ENCODE measurements around the gene PNPT1. TPM values are rescaled to one million over a fixed set of nuclear protein-coding genes. Genes with fewer than 3 reads are reported as not detected.

The PNPT1 gene
- polyA plus RNA-seq, 1 of the 3 experiments (the other 2 are of a cell fraction): 11.7 TPM

GRCh38 chr2:55618025-55618274, 75.7 kb downstream of the PNPT1 start:
- WGBS (ENCODE audit: low lambda C conversion rate): 0% methylated on average over 10 of the region's 10 CpGs
- Histone ChIP-seq H4K20me1 (ENCODE audit: insufficient read depth) (peaks cover 19% of the 10 kb centered on the region), H3K9me2 (no peaks in the 10 kb centered on the region), H3K4me2 (peak overlapping the region; percentile 73), H3K9me3 (no peaks in the 10 kb centered on the region), H3K36me3 (replicated peaks in 1 of 2; ENCODE audit: control insufficient read depth in 1 of 2, insufficient read depth in 2 of 2, low read length in 1 of 2) (peaks cover 23 to 24% of the 10 kb centered on the region in 2 experiments), H3K9ac (peak overlapping the region; percentile 90), H2AFZ (ENCODE audit: low read depth) (peak overlapping the region; percentile 91), H3K27ac (ENCODE audit: low read depth in 2 of 2, low read length in 1 of 2) (peak overlapping the region; percentile 89), H3K27me3 (ENCODE audit: insufficient read depth) (no peaks in the 10 kb centered on the region), H3K4me3 (ENCODE audit: low read depth in 2 of 2, low read length in 1 of 2) (peak overlapping the region; percentile 94 to 99), H3K4me1 (ENCODE audit: control insufficient read depth in 1 of 2, insufficient read depth in 2 of 2, low read depth in 1 of 2, low read length in 1 of 2) (peaks cover 0 to 19% of the 10 kb centered on the region in 2 experiments; a peak in 2 of 4 replicates), H3F3A (replicated peaks; ENCODE audit: insufficient read depth) (peaks cover 3% of the 10 kb centered on the region), H3K79me2 (ENCODE audit: insufficient read depth) (peaks cover 94% of the 10 kb centered on the region)
- CTCF ChIA-PET: no interaction called here
- POLR2A ChIA-PET: interaction anchor here (1.2 to 1.4 kb wide), 3 partner anchors 8 to 198 kb away, joined by 3 to 5 read pairs (median 3); partner anchors contain the start of genes CCDC88A and CFAP36
- no peak for TF ChIP-seq RCOR1 (IDR thresholded peaks at IDR 0.05; ENCODE audit: low read length)
- no peak for TF ChIP-seq JUND (IDR thresholded peaks at IDR 0.05)
- no peak for TF ChIP-seq MXI1 (IDR thresholded peaks at IDR 0.05; ENCODE audit: low read depth, low read length)
- TF ChIP-seq, protein P1, sequence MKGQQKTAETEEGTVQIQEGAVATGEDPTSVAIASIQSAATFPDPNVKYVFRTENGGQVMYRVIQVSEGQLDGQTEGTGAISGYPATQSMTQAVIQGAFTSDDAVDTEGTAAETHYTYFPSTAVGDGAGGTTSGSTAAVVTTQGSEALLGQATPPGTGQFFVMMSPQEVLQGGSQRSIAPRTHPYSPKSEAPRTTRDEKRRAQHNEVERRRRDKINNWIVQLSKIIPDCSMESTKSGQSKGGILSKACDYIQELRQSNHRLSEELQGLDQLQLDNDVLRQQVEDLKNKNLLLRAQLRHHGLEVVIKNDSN (IDR thresholded peaks at IDR 0.05; ENCODE audit: borderline replicate concordance, low read depth): no peak
- TF ChIP-seq IRF3 (IDR thresholded peaks at IDR 0.05; ENCODE audit: low read depth, low read length): no peak
- TF ChIP-seq SIN3A (IDR thresholded peaks at IDR 0.05; ENCODE audit: borderline replicate concordance, low read depth, low read length): no peak
- no peak for TF ChIP-seq NRF1 (IDR thresholded peaks at IDR 0.05; ENCODE audit: low read depth, low read length)
- no peak for TF ChIP-seq NFIC (IDR thresholded peaks at IDR 0.05; ENCODE audit: borderline replicate concordance)
- no peak for TF ChIP-seq CHD2 (IDR thresholded peaks at IDR 0.05; ENCODE audit: low read length, partially characterized antibody)
- no peak for TF ChIP-seq RFX5 (IDR thresholded peaks at IDR 0.05; ENCODE audit: low read length)
- TF ChIP-seq, protein P2, sequence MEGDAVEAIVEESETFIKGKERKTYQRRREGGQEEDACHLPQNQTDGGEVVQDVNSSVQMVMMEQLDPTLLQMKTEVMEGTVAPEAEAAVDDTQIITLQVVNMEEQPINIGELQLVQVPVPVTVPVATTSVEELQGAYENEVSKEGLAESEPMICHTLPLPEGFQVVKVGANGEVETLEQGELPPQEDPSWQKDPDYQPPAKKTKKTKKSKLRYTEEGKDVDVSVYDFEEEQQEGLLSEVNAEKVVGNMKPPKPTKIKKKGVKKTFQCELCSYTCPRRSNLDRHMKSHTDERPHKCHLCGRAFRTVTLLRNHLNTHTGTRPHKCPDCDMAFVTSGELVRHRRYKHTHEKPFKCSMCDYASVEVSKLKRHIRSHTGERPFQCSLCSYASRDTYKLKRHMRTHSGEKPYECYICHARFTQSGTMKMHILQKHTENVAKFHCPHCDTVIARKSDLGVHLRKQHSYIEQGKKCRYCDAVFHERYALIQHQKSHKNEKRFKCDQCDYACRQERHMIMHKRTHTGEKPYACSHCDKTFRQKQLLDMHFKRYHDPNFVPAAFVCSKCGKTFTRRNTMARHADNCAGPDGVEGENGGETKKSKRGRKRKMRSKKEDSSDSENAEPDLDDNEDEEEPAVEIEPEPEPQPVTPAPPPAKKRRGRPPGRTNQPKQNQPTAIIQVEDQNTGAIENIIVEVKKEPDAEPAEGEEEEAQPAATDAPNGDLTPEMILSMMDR (IDR thresholded peaks at IDR 0.05): no peak
- TF ChIP-seq MAX (IDR thresholded peaks at IDR 0.05; ENCODE audit: low read depth): no peak
- no peak for TF ChIP-seq RAD21 (IDR thresholded peaks at IDR 0.05; ENCODE audit: low read length)
- TF ChIP-seq EP300 (IDR thresholded peaks at IDR 0.05; ENCODE audit: borderline replicate concordance in 1 of 2, low read depth in 1 of 2, low read length in 1 of 2): no peak
- TF ChIP-seq SMC3 (IDR thresholded peaks at IDR 0.05; ENCODE audit: low read depth, low read length): no peak
- DNase-seq: no peak

Data from SK-N-SH (cell line).